WTC11 (cell line): ENCODE results near the gene DNAH7.

Experiments
- ATF1 ChIP-seq: sonication (generic); formaldehyde crosslinking; IDR thresholded peaks from 2 replicates; pipeline ENCODE4 v1.8.1; 2023; ENCODE audit warnings: mild to moderate bottlenecking, moderate library complexity, missing genetic modification reagents
- CTCF ChIP-seq: fragments of 200-600 bp; IDR thresholded peaks from 2 replicates; pipeline ENCODE4 v1.8.0; 2022; ENCODE audit warnings: antibody characterized with exemption
- JUN ChIP-seq: sonication (generic); formaldehyde crosslinking; IDR thresholded peaks from 2 replicates; pipeline ENCODE4 v1.8.0; 2023; ENCODE audit warnings: mild to moderate bottlenecking, missing genetic modification reagents
- MXD4 ChIP-seq: fragments of 250-450 bp; sonication (Bioruptor Pico); IDR thresholded peaks from 2 replicates; pipeline ENCODE4 v1.8.0; 2021; ENCODE audit warnings: mild to moderate bottlenecking, moderate library complexity, borderline replicate concordance
- NR2C2 ChIP-seq: sonication (generic); formaldehyde crosslinking; IDR thresholded peaks from 2 replicates; pipeline ENCODE4 v1.8.0; 2022; ENCODE audit warnings: mild to moderate bottlenecking, missing genetic modification reagents
- ZNF263 ChIP-seq: sonication (generic); formaldehyde crosslinking; IDR thresholded peaks from 2 replicates; pipeline ENCODE4 v1.8.1; 2022; ENCODE audit warnings: low read depth, mild to moderate bottlenecking, moderate library complexity, missing genetic modification reagents
- TF ChIP-seq, protein P1 (sequence below): sonication (generic); formaldehyde crosslinking; IDR thresholded peaks from 2 replicates; pipeline ENCODE4 v1.8.1; 2023; ENCODE audit warnings: mild to moderate bottlenecking, missing genetic modification reagents, moderate library complexity
- TF ChIP-seq, protein P2 (sequence below): sonication (generic); formaldehyde crosslinking; IDR thresholded peaks from 2 replicates; pipeline ENCODE4 v1.8.1; 2023; ENCODE audit warnings: mild to moderate bottlenecking, missing genetic modification reagents, borderline replicate concordance
- TF ChIP-seq, protein P3 (sequence below): sonication (generic); formaldehyde crosslinking; IDR thresholded peaks from 2 replicates; pipeline ENCODE4 v1.8.1; 2022; ENCODE audit warnings: low read depth, missing genetic modification reagents, borderline replicate concordance
- TF ChIP-seq, protein P4 (sequence below): sonication (generic); formaldehyde crosslinking; IDR thresholded peaks from 2 replicates; pipeline ENCODE4 v1.8.1; 2023; ENCODE audit warnings: mild to moderate bottlenecking, moderate library complexity, missing genetic modification reagents
- TF ChIP-seq, protein P5 (sequence below): sonication (generic); formaldehyde crosslinking; IDR thresholded peaks from 2 replicates; pipeline ENCODE4 v1.8.1; 2023; ENCODE audit warnings: mild to moderate bottlenecking, missing genetic modification reagents

DNA sequence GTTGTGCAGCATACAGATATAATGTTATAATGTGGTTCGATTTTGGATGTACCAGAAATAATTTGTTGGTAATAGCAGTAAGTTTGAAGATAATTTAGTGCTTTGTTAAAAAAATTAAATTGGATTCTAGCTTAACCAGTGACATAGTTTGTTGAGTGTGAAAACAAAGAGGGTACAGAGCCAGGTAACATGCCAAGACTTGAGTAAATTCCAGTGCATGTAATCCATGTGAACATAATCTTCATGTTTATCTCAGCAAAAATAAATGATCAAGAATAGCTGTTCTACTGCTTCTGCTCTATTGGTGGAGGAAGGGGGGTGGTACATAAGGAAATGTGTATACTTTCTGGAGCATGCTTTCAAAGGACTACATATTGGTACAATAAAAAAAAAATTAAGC lies 165.8 kb downstream of the DNAH7 start:
- TF ChIP-seq, protein P1, sequence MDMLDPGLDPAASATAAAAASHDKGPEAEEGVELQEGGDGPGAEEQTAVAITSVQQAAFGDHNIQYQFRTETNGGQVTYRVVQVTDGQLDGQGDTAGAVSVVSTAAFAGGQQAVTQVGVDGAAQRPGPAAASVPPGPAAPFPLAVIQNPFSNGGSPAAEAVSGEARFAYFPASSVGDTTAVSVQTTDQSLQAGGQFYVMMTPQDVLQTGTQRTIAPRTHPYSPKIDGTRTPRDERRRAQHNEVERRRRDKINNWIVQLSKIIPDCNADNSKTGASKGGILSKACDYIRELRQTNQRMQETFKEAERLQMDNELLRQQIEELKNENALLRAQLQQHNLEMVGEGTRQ (CRISPR knock-in tag) = no peak
- TF ChIP-seq JUN (CRISPR knock-in tag) (no peak), ATF1 (CRISPR knock-in tag) (no peak), NR2C2 (CRISPR knock-in tag) (no peak), ZNF263 (CRISPR knock-in tag) (no peak), CTCF (no peak), MXD4 (CRISPR knock-in tag) (no peak)
- TF ChIP-seq, protein P2, sequence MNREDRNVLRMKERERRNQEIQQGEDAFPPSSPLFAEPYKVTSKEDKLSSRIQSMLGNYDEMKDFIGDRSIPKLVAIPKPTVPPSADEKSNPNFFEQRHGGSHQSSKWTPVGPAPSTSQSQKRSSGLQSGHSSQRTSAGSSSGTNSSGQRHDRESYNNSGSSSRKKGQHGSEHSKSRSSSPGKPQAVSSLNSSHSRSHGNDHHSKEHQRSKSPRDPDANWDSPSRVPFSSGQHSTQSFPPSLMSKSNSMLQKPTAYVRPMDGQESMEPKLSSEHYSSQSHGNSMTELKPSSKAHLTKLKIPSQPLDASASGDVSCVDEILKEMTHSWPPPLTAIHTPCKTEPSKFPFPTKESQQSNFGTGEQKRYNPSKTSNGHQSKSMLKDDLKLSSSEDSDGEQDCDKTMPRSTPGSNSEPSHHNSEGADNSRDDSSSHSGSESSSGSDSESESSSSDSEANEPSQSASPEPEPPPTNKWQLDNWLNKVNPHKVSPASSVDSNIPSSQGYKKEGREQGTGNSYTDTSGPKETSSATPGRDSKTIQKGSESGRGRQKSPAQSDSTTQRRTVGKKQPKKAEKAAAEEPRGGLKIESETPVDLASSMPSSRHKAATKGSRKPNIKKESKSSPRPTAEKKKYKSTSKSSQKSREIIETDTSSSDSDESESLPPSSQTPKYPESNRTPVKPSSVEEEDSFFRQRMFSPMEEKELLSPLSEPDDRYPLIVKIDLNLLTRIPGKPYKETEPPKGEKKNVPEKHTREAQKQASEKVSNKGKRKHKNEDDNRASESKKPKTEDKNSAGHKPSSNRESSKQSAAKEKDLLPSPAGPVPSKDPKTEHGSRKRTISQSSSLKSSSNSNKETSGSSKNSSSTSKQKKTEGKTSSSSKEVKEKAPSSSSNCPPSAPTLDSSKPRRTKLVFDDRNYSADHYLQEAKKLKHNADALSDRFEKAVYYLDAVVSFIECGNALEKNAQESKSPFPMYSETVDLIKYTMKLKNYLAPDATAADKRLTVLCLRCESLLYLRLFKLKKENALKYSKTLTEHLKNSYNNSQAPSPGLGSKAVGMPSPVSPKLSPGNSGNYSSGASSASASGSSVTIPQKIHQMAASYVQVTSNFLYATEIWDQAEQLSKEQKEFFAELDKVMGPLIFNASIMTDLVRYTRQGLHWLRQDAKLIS = no peak
- TF ChIP-seq, protein P3, sequence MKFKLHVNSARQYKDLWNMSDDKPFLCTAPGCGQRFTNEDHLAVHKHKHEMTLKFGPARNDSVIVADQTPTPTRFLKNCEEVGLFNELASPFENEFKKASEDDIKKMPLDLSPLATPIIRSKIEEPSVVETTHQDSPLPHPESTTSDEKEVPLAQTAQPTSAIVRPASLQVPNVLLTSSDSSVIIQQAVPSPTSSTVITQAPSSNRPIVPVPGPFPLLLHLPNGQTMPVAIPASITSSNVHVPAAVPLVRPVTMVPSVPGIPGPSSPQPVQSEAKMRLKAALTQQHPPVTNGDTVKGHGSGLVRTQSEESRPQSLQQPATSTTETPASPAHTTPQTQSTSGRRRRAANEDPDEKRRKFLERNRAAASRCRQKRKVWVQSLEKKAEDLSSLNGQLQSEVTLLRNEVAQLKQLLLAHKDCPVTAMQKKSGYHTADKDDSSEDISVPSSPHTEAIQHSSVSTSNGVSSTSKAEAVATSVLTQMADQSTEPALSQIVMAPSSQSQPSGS (CRISPR knock-in tag) = no peak
- TF ChIP-seq, protein P4, sequence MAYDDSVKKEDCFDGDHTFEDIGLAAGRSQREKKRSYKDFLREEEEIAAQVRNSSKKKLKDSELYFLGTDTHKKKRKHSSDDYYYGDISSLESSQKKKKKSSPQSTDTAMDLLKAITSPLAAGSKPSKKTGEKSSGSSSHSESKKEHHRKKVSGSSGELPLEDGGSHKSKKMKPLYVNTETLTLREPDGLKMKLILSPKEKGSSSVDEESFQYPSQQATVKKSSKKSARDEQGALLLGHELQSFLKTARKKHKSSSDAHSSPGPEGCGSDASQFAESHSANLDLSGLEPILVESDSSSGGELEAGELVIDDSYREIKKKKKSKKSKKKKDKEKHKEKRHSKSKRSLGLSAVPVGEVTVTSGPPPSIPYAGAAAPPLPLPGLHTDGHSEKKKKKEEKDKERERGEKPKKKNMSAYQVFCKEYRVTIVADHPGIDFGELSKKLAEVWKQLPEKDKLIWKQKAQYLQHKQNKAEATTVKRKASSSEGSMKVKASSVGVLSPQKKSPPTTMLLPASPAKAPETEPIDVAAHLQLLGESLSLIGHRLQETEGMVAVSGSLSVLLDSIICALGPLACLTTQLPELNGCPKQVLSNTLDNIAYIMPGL (CRISPR knock-in tag) = no peak
- TF ChIP-seq, protein P5, sequence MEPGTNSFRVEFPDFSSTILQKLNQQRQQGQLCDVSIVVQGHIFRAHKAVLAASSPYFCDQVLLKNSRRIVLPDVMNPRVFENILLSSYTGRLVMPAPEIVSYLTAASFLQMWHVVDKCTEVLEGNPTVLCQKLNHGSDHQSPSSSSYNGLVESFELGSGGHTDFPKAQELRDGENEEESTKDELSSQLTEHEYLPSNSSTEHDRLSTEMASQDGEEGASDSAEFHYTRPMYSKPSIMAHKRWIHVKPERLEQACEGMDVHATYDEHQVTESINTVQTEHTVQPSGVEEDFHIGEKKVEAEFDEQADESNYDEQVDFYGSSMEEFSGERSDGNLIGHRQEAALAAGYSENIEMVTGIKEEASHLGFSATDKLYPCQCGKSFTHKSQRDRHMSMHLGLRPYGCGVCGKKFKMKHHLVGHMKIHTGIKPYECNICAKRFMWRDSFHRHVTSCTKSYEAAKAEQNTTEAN (CRISPR knock-in tag) = no peak
